Stimulated activated CD4-positive, alpha-beta T cell treated with anti-CD3 and anti-CD28 coated beads, Interleukin-15, amount 100 ng/mL, for 24 hours (primary cell): Measurements from ENCODE around the gene C16orf95.
A peak's percentile ranks its signal among the peaks of the same experiment; 100 is the strongest.
"Not testable (repeated sequence)": the region's sequence is repeated elsewhere in the genome, so short reads cannot be mapped to it uniquely, and the experiment has no call there.

Source experiments
- DNase-seq: peaks from one replicate; pipeline ENCODE4 v3.0.0-alpha.2; 2020

The C16orf95 gene

DNA sequence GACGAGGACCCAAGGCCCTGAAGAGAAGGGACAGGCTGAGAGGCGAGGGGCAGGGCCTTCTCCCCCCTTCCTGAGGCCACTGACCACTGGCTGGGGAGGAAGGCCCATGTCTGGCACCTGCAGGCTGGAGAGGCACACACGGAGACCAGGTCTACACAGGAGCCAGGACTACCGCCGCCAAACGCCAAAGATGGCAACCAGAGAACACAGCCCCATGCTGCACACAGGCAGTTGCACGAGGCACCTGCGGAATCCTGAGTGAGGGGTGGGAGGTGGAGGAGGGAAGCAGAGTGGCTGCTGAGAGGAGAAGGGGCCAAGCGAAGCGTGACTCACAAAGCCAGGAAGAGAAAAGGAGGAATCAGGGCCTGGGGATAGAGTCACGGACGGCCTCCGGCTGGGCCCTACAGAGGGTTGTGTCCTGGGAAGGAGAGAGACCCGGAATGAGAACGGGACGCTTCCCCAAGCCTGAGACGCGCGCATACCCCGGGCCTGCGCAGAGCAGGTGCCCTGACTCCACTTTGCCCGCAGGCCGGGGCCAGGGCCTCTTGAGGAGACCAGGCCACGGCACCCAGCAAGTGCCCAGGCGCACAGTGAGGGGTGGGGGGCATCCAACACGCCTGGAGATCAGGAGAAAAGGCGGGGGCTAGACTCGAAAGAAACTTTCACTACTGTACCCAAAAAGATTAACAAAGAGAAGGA, 28.7 kb upstream of the C16orf95 start:
- no peak for DNase-seq

DNA sequence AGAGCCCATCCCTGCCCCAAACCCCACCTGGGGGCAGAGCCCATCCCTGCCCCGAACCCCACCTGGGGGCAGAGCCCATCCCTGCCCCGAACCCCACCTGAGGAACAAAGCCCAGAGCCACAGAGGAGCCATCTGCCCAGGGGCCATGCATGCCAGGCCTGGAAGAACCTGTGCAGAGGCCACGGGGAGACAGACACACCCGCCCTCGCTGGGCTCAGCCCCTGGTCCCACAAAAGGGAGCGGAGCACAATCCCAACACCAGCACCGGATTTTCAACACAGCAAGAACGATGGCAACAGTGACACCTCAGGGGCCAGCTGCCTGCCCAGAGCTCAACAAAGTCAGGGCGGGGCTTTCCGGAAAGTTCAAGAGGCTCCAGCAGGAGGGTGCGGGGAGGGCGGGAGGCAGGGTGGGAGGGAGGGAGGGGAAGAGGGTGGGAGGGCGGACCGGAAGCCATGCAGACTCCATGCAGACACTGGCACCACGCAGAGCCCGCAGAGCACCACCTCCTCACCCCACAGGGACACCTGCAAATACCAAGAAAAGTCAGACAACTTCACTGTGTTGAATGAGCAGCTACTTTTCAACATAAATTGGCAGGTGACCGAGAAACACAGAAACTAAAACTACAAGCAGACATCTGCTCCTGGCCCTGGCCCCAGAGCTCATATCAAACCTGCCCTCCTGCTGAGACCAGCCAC, 27.9 kb upstream of the C16orf95 start:
- peak; percentile 64 for DNase-seq

DNA sequence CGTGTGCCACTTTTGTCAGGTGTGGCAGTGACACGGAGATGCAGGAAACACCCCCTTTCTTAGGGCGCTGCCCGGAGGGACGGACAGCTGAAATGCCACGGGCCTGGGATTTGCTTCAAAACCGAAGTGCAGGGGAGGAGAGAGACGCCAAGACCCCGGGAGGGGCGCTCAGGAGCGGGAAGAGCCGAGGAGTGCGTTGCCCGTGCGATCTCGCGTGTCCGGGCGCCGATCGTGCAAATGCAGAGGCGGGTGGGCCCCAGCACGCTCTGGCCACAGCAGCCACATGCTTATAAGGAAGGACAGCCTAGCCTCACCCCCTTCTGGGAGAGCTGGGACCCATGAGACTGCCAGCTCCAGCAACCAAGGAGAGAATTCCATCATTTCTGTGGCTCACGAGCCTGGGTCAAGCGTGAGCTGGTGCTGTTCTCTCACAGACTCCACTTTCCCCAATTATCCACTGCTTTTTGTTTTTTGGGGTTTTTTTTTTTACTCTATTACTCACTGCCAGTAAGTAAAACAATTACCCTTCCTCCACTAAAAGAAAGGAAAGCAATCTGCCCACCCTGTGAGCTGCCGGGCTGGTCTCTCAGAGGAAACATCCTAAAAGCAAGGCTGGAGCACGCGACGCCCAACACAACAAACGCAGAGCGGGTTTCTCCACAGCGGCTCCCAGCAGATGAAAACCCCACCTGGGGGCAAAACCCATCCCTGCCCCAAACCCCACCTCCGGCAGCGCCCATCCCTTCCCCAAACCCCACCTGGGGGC, 27.2 kb upstream of the C16orf95 start:
- no peak for DNase-seq

DNA sequence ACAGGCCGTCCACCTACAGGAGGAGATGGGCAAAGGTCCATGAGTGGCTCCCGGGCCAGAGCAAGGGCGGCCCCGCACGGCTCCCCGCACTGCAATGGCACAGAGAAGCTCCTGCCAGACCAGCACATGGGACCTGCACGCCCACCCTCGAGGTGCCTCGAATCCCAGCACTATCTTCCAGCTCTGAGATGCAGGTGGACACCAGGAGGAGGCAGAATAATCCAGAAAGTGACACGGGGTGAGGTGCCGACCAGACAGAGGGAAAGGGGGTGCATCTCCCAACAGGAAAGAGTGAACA, 26.5 kb upstream of the C16orf95 start:
- DNase-seq = no peak

DNA sequence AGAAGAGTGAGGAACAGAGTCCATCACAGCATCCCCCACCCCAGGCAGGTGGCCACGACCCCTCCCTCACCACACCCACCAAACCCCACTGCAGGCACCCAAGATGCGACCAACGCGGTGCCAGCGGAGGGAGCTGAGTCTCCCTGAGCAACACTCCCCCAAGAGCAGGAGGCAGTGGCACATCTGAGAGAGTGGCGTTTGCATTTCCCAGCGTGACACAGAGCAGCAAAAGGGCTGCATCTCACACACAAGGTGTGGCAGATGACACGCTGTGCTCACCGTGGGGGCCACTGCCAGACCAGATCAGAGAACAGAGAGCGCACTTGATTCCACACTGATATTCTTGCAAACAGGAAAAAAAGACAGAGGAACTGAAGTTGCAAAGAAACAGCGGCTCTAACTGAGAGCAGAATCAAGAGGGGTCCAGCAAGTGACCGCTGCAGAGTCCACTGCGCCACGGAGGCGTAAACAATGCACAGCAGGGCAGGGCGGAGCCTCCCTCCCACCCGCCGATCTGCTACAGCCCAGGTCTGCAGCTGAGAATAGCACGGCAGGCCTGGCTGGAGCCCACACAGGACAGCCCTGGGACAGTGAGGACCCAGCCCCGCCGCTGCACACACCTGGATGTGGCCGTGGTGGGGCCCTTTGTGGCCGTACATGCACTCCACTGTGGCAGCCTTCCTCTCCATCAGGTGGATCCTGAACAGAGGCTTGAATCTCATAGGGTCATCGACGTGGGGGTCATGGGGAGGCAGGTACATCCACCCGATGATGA, 26.0 kb upstream of the C16orf95 start:
- no peak for DNase-seq

DNA sequence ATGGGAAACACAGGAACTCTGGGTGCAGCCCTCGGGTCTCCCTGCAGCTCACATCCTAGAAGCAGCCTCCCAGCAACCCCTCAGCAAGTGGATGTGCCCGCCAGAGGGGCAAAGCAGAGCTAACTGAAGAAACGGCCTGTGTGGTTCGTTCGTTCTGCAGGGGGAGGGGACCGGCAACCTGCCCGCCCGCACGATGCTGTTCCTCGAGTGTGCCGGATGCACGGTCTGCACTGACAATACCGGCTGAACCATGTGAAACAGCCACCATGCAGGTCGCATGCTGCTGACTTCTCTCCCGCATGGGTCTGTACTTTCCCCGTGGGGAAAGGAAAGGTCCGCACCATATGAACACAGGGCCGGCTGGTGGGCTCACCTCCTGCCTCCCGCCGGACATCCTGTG, 25.3 kb upstream of the C16orf95 start:
- no peak for DNase-seq

DNA sequence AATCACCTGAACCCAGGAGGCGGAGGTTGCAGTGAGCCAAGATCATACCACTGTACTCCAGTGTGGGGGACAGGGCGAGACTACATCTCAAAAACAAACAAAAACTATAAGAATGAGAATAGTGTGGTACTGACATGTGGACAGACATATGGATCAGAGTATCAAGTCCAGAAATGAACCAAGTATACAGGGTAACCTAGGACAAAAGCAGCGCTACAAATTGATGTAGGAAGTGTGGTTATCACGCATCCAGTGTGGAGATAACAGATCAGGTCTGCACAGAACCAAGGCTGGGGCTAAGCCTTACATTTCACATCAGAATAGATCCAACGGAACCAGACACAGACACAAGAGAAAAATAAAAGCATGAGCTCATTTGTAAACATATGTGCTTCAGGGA, 23.0 kb upstream of the C16orf95 start:
- no peak for DNase-seq

DNA sequence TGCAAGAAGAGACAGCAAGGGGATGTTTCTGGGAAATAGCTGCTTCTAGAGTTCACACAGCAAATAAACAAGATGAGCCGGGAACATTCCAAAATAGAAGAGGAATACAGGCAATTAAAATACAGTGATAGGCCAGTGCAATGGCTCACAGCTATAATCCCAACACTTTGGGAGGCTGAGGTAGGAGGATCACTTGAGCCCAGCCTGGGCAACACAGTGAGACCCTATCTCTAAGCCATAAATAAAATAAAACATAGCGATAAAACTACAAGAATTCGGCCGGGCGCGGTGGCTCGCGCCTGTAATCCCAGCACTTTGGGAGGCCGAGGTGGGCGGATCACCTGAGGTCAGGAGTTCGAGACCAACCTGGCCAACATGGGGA, 22.5 kb upstream of the C16orf95 start:
- DNase-seq = not testable (repeated sequence)

DNA sequence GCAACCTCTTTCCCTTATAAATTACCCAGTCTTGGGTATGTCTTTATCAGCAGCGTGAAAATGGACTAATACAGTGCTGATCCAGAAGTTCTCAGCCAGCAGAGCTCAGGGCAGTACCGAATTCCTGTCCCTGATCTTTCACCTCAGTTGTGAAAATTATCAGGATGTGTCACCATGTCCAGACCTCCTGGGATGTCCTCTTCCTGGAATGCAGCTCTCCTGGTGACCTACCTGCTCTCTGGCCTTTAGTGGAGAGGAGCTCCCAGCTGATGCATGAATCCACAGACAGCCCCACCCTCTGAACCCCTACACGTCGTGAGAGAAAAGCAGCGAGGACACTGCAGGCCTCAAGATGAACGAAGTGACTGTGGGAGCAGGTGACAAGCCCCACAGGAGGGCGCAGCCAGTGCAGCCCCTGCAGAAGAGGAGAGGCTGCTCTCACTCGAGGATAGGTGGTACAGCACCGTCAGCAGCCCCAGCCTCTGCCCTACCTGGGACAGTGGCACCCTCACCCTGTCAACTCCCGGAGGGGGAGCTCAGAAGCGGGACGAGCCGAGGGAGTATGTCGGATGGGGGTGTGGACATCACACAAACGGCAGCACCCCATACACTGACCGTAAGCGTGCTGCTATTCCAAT, 22.0 kb upstream of the C16orf95 start:
- no peak for DNase-seq

DNA sequence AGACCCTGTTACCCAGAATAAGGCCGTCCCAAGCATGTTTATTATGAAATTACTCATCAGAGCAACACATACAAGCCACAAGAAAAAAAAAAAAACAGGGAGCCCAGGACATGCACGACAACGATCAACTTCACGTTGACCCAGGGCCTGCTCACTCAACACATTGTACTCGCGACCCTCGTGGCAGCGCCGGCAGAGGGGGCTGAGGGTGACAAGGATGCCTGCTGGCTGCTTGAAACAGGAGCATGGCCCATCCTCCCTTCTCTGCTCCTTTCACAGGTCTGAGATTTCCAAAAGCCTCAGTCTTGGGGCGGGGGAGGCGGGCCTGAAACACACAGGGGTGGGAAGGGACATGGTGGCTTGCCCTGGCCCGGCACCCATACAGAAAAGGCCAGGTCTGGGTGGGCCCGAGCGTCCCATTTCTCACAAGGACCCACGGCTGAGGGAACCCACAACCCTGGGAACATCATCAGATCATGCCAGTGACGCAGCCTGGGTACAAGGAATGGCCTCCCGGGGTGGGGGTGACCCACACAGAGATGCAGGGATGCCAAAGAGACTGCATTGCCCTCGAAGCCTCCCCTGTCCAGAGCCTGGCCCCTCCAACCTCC, 21.1 kb upstream of the C16orf95 start:
- no peak for DNase-seq

DNA sequence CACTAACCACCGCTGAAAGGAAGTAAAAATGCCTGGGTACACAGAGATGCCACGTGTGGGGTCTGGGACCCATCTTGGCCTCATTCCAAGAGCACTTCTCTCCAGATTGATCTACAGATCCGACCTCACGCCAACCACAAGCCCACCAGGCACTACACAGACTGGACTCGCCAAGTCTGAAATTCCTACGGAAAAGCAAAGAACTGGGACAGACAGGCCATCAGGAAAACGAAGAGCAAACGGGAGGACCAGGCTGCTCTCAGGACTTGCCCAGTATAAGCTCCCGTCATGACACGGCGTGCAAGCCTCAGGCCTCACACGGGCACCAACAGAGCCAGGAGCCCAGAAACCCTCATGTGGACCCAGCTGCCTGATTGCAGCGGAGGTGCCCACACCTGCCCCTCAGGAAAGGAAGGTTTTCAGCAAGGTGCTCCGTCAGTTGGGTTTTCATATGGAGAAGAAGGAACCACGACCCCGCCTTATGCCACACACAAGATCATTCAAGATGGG, 20.1 kb upstream of the C16orf95 start:
- no peak for DNase-seq

DNA sequence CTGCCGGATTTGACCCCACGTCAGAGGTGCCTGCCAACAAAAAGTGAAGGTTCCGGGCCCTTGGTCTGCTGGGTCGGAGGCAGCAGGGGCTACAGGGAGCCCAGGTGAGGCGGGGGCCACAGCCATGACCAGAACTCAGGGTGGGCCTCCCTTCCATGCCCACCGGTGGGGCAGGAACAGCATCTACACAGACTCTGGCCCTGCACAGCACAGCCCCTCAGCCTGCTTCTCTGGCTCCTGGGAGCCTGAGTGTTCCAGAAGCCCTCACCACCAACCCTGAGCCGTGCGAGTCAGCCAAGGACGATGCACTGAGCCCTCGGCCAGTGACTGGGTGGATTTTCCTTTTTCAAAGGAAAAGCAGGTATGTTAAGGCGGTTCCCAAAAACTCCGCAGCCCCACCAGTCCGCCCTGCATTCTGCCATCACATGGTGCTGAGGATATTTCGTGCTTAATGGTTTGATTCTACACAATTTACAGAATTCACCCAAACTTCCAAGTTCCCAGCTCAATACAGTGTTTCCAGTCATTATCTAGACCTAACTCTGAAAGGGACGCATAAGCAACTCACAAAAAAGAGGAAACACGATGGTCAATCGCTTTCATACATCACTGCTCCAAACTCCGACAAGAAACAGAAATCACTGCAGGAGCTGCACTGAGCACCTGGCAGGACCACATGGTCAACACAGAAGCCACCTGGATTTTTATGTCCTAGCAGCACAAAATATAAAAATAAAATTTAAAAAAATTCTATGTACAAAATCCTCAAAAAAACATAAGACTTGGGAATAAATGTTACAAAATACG, 19.4 kb upstream of the C16orf95 start:
- no peak for DNase-seq

DNA sequence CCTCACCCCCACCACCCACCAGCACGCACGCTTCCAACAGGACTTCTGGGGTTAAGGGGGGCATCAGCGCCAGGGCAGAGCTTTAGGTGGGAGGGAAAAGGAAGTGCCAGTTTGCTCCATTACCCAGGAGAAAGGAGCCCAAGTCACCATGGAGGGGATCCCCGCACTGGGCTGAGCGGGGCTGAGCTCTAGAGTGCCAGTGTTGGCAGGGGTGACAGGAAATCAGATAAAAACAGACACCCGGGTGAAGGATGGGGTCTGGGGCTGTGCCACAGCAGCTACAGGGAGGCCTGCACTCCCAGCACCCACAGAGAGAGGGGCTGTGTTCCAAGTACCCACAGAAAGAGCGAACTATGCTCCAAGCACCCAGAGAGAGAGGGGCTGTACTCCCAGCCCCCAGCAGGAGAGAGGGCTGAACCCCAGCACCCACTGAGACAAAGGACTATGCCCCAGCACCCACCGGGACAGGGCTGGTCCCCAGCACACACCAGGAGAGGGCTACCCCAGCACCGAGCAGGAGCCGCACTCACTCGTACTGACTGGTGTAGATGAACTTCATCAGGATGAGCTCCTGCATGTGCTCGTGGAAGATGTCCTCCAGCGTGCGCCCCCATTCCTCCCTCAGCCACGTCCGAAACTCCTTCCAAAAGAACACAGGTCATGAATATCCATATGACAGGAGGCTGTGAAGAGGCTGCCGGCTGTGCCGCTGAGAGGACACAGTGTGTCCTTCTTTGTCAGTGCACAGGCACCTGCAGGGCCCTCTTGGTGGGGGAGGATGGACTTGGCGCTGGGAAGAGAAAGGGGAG, 18.6 kb upstream of the C16orf95 start:
- no peak for DNase-seq

DNA sequence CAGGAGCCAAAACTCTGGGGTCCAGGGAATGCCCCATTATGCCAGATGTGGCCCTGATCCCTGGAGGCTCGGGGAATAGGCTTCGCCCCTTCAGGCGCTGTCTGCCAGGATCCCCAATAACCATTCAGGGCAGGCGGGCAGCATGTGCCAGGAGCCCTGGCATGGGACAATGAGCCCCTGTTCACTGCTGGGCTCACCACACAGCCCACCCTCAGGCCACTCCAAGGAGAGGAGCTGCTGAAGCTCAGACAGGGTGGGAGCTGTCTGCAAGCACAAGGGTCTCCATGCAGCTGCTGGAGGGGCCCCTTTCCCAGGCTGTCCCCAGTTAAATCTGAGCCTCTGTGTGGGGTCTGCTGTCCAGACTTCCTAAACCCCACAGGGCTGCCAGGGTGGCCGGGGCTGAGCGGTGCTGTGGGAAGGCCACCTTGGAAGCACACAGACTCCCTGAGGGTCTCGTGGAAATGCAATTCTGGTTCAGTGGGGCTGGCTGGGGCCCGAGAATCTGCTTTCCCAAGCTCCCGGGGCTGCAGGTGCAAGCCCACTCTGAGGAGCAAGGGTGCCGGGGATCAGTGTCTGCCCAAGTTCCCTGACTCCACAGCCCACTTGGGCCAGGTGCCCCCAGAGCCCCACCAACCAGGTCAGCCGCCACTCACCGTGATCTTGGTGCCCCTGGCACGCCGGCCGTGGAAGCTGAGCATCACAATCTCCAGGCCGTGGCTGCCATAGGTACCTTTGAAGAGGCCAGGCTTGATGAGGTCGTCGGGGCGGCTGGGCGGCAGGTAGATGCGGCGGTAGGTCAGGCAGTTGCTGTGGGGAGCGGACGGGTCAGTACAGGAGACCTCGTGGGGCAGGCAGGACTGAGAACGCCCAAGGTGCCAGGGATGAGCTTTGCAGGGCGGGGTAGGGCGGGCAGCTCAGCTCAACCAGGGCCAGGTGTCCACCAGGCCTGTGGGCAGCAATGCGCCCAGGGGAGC, 17.7 kb upstream of the C16orf95 start:
- DNase-seq = no peak

DNA sequence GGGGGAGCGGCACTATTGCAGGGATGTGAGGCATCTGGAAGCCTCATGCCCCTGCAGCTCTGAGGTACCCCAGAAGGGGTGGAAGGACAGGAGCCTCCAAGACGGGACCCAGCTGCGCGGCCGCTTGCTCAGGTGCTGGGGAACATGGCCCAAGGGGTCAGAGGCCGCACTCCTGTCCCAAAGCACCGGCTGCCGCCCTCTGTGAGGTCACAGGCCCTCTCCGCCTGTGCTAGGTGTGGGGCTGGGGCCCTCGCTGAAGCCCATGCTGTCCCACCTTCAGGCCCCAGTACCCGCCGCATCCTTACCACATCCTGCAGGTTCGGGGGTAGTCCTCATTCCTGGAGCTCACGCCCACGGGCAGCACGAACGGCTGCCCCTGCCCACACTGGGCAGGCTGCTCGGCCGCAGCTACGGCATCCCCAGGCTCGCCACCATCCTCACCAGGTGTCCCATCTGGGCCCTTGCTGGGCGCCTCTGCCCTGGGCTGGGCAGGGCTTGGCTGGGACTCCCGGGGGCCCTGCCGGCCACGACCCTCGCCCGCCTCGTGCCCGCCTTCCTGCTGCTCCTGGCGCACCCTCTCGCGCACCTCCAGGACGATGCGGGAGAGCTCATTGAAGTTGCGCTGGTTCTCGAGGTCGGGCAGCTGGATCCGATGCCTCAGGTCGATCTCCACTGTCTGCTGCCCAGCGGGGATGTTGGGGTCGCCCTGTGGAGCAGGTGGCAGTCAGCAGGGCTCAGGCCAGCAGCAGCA, 16.6 kb upstream of the C16orf95 start:
- no peak for DNase-seq

DNA sequence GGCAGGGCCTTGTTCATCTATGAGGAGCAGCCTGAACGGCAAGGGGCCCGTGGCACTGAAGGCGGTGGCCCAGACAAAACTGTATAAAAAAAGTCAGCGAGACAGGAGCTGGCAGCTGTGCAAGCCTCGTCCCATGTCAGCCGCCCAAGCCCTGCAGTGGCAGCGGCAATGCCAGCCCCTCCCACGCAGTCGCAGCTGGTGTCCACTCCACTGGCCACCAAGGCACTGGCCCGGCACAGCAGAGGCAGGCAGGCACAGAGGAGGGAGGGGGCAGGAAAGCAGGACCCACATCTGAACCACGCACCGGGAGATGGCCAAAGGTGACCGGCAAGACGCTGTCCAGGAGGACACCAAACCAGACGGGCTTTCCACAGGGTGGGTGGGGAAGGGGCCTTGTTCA, 15.9 kb upstream of the C16orf95 start:
- DNase-seq = no peak

DNA sequence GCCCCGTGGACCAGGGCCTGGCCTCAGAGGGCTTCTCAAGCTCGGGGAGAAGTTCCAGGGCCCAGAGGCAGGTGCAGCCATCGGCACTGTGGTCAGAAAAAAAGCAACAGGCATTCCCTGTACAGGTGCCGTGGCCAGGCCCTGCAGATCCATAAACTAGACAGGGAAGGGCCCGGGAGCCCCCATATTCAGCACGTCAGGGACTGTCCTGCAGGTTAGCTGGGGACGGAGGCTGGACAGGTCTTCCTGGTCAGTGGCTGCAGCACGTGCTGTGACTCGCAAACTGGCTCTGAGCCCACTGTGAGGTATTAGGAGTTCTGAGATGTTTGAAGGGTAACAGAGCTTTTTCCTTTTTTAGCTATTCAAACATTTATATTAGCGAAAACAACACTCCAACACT, 15.0 kb upstream of the C16orf95 start:
- DNase-seq = no peak

DNA sequence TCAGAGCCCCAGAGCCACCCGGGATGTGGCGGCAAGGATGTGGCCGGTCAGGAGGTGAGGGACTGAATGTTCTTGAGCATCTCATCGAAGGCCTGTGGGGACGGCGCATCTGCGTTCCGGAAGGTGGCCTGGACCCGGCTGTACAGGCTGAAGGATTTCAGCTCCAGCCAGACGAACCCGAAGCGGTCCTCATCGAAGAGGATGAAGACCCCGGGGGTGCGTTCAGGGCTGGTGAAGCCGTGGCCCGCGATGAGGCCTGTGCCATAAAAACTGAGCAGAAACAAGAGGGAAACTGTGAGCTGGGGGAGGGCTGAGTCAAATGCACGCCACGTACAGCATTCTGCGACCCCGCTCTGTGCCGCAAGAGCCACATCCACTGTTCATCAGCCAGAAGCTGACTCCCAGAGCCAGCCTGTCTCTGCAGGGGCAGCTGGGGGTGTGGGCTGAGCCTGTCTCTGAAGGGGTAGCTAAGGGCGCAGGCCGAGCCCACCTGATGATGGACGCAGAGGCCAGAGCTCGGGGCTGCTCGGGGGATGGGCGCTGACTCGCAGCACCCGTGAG, 14.1 kb upstream of the C16orf95 start:
- no peak for DNase-seq
